ENCODE measurements around the gene GRID2. TPM values are rescaled to one million over a fixed set of nuclear protein-coding genes. Genes with fewer than 3 reads are reported as not detected.

The GRID2 gene
- total and polyA plus RNA-seq, 2 of the 4 experiments (the other 2 are of a cell fraction), result under 0.01 TPM; not detected in 1

- no peak overlapping the region for H2AK5ac ChIP-seq (ENCODE audit: low read depth, low read length)
- H3K27me3 ChIP-seq (ENCODE audit: control insufficient read depth, insufficient read depth, low read length), result no peaks in the 10 kb centered on the region
- no peaks in the 10 kb centered on the region for H3K79me1 ChIP-seq (ENCODE audit: low read depth in 1 of 2, low read length in 2 of 2)
- no peak overlapping the region for H2AK9ac ChIP-seq (replicated peaks; ENCODE audit: low read depth, low read length, poor library complexity)
- ChIA-PET CTCF (no interaction called here), POLR2A (ENCODE audit: unreplicated experiment) (no interaction called here)
- no peak overlapping the region for H3K4me3 ChIP-seq (ENCODE audit: insufficient read depth, low read depth, low read length)
- H2BK5ac ChIP-seq (ENCODE audit: low read depth, low read length, poor library complexity, severe bottlenecking), result no peak overlapping the region
- intact Hi-C loops (cut with micrococcal nuclease) (no loop called here), dilution Hi-C loops (cut with HindIII; ENCODE audit: low sequenced_read_pairs, unreplicated experiment) (no loop called here), in situ Hi-C loops (cut with MboI; ENCODE audit: low sequenced_read_pairs) (no loop called here)
- H3K27ac ChIP-seq (ENCODE audit: insufficient read depth, low read length), result no peak overlapping the region
- H3K23ac ChIP-seq (ENCODE audit: low read depth, low read length), result no peak overlapping the region
- TF ChIP-seq SMC3 (IDR thresholded peaks at IDR 0.05; ENCODE audit: low read depth, low read length), result no peak
- no peak for TF ChIP-seq CHD1 (IDR thresholded peaks at IDR 0.05; ENCODE audit: low read depth, low read length)
- no peak for TF ChIP-seq CEBPB (IDR thresholded peaks at IDR 0.05; ENCODE audit: low read depth, low read length)
- no peak for TF ChIP-seq USF2 (IDR thresholded peaks at IDR 0.05; ENCODE audit: low read depth, low read length)
- TF ChIP-seq ELK1 (IDR thresholded peaks at IDR 0.05; ENCODE audit: borderline replicate concordance, low read depth, low read length), result no peak
- TF ChIP-seq MAZ (IDR thresholded peaks at IDR 0.05; ENCODE audit: borderline replicate concordance, low read depth, low read length), result no peak
- TF ChIP-seq RFX5 (IDR thresholded peaks at IDR 0.05; ENCODE audit: low read depth, low read length), result no peak
- no peak for TF ChIP-seq NFE2L2 (IDR thresholded peaks at IDR 0.05; ENCODE audit: low read depth, low read length)
- H3K9me3 ChIP-seq (ENCODE audit: control insufficient read depth, insufficient read depth, low read length), result no peaks in the 10 kb centered on the region
- H3K9ac ChIP-seq (ENCODE audit: low read depth, low read length), result no peak overlapping the region
- no peak overlapping the region for H4K8ac ChIP-seq (ENCODE audit: low read depth in 2 of 2, low read length in 2 of 2)
- no peak overlapping the region for H3K4ac ChIP-seq (ENCODE audit: low read depth, low read length)
- no peaks in the 10 kb centered on the region for H4K20me1 ChIP-seq (ENCODE audit: insufficient read depth, low read length)
- no peak overlapping the region for H3K4me2 ChIP-seq (ENCODE audit: low read depth, low read length)
- H3K36me3 ChIP-seq (ENCODE audit: control insufficient read depth, insufficient read depth, low read length), result no peaks in the 10 kb centered on the region
- no peak overlapping the region for H4K5ac ChIP-seq (ENCODE audit: low read depth, low read length)
- no peak overlapping the region for H2BK20ac ChIP-seq (ENCODE audit: low read depth, low read length)
- no peaks in the 10 kb centered on the region for H3K9me1 ChIP-seq (ENCODE audit: insufficient read depth, low read length)
- H3K14ac ChIP-seq (replicated peaks; ENCODE audit: low read depth, low read length), result no peak overlapping the region
- H2BK15ac ChIP-seq (ENCODE audit: low read depth, low read length), result no peak overlapping the region
- no peak for ATAC-seq (ENCODE audit: low read depth)
- no peak overlapping the region for H3K18ac ChIP-seq (ENCODE audit: low read depth, low read length)
- no peak overlapping the region for H2BK120ac ChIP-seq (ENCODE audit: low read depth, low read length)
- no peaks in the 10 kb centered on the region for H3K4me1 ChIP-seq (ENCODE audit: control insufficient read depth, insufficient read depth, low read length)
- H3K56ac ChIP-seq (ENCODE audit: extremely low read depth, insufficient read depth, low read length), result no peak overlapping the region
- H2AFZ ChIP-seq (replicated peaks; ENCODE audit: low read length, poor library complexity), result no peak overlapping the region
- no CpG with 5 or more reads among the region's 3 CpGs for WGBS, 2 experiments (ENCODE audit: extremely low coverage in 2 of 2, insufficient read length in 1 of 2)
- H4K91ac ChIP-seq (ENCODE audit: insufficient read depth, low read depth, low read length), result no peak overlapping the region
- BruUV-seq (replicated peaks), result no TSS peak
- no peak for DNase-seq
These were observed 840.1 kb downstream of the GRID2 start for GRCh38 chr4:93143902-93144301.
